ENCODE results near the gene IL17RA. TPM values are rescaled to one million over a fixed set of nuclear protein-coding genes. Genes with fewer than 3 reads are reported as not detected.
"Not testable (repeated sequence)": the region's sequence is repeated elsewhere in the genome, so short reads cannot be mapped to it uniquely, and the experiment has no call there.

IL17RA gene
- total and polyA plus RNA-seq, 5 experiments from 2014 or later = 26.2 to 78.6 (median 57.7) TPM

- no peaks in the 10 kb centered on the region for H3K9me3 Mint-ChIP-seq
- no peaks in the 10 kb centered on the region for H3K27me3 Mint-ChIP-seq
- H3K27ac Mint-ChIP-seq = no peak overlapping the region
- ATAC-seq (no peak), DNase-seq (no peak)
- POLR2A ChIA-PET = interaction anchor here (0.6 kb wide), 1 partner anchor 540 kb away, joined by 3 read pairs; no protein-coding TSS in a partner anchor
- no peak overlapping the region for H3K4me3 Mint-ChIP-seq
- peaks cover 0 to 8% (median 0%) of the 10 kb centered on the region in 4 donors for H3K4me1 Mint-ChIP-seq
- H3K36me3 Mint-ChIP-seq = peaks cover 0 to 15% (median 2%) of the 10 kb centered on the region in 3 donors
Observed at GRCh38 chr22:17133137-17133536, 48.3 kb downstream of the IL17RA start.

- no peak overlapping the region for H3K4me3 Mint-ChIP-seq
- no peaks in the 10 kb centered on the region for H3K27me3 Mint-ChIP-seq
- POLR2A ChIA-PET = no interaction called here
- peak overlapping the region in 2 of 10 donors; percentile 40 to 65 for H3K27ac Mint-ChIP-seq
- peaks cover 0 to 7% (median 0%) of the 10 kb centered on the region in 4 donors for H3K4me1 Mint-ChIP-seq
- peaks cover 0 to 36% (median 4%) of the 10 kb centered on the region in 3 donors for H3K36me3 Mint-ChIP-seq
- ATAC-seq (no peak), DNase-seq (no peak)
- no peaks in the 10 kb centered on the region for H3K9me3 Mint-ChIP-seq
Observed at GRCh38 chr22:17135153-17135760, 50.5 kb downstream of the IL17RA start.

GRCh38 chr22:17137170-17137569 lies 52.4 kb downstream of the IL17RA start:
- no peak overlapping the region for H3K4me3 Mint-ChIP-seq
- POLR2A ChIA-PET = no interaction called here

GRCh38 chr22:17137861-17138425 lies 53.1 kb downstream of the IL17RA start:
- Mint-ChIP-seq H3K27ac (peak overlapping the region in 2 of 10 donors; percentile 3 to 19), H3K9me3 (no peaks in the 10 kb centered on the region), H3K27me3 (no peaks in the 10 kb centered on the region), H3K36me3 (peaks cover 0 to 59% (median 8%) of the 10 kb centered on the region in 3 donors), H3K4me3 (no peak overlapping the region), H3K4me1 (peaks cover 0 to 7% (median under 1%) of the 10 kb centered on the region in 4 donors)
- DNase-seq (no peak), ATAC-seq (no peak)
- POLR2A ChIA-PET = interaction anchor here (0.9 kb wide), 1 partner anchor 20 kb away, joined by 4 read pairs; no protein-coding TSS in a partner anchor

More at GRCh38 chr22:17137170-17137569, 52.4 kb downstream of the IL17RA start:
- H3K27me3 Mint-ChIP-seq = no peaks in the 10 kb centered on the region
- no peak for DNase-seq
- H3K36me3 Mint-ChIP-seq = peaks cover 0 to 51% (median 8%) of the 10 kb centered on the region in 3 donors
- no peak for ATAC-seq
- H3K4me1 Mint-ChIP-seq = peaks cover 0 to 7% (median under 1%) of the 10 kb centered on the region in 4 donors
- peak overlapping the region in 3 of 10 donors; percentile 37 to 67 (median 49) for H3K27ac Mint-ChIP-seq
- no peaks in the 10 kb centered on the region for H3K9me3 Mint-ChIP-seq

- H3K27me3 Mint-ChIP-seq = no peaks in the 10 kb centered on the region
- no peaks in the 10 kb centered on the region for H3K9me3 Mint-ChIP-seq
- POLR2A ChIA-PET = interaction anchor here (0.9 kb wide), 1 partner anchor 20 kb away, joined by 4 read pairs; no protein-coding TSS in a partner anchor
- ATAC-seq (no peak), DNase-seq (no peak)
- H3K27ac Mint-ChIP-seq = peak overlapping the region in 2 of 10 donors; percentile 26 to 71
- peaks cover 0 to 8% (median under 1%) of the 10 kb centered on the region in 4 donors for H3K4me1 Mint-ChIP-seq
- peaks cover 0 to 64% (median 8%) of the 10 kb centered on the region in 3 donors for H3K36me3 Mint-ChIP-seq
- H3K4me3 Mint-ChIP-seq = no peak overlapping the region
Observed at GRCh38 chr22:17138513-17138912, 53.7 kb downstream of the IL17RA start.

GRCh38 chr22:17140022-17140421 lies 55.2 kb downstream of the IL17RA start:
- no peak overlapping the region for H3K4me3 Mint-ChIP-seq
- no peak for DNase-seq
- H3K4me1 Mint-ChIP-seq = peaks cover 0 to 7% (median under 1%) of the 10 kb centered on the region in 4 donors
- H3K36me3 Mint-ChIP-seq = peaks cover 0 to 76% (median 8%) of the 10 kb centered on the region in 3 donors
- POLR2A ChIA-PET = no interaction called here
- no peak for ATAC-seq
- H3K9me3 Mint-ChIP-seq = no peaks in the 10 kb centered on the region
- H3K27ac Mint-ChIP-seq = peak overlapping the region in 5 of 10 donors; percentile 61 to 83 (median 71)
- H3K27me3 Mint-ChIP-seq = no peaks in the 10 kb centered on the region

- Mint-ChIP-seq H3K9me3 (no peaks in the 10 kb centered on the region), H3K27ac (peak overlapping the region in 2 of 10 donors; percentile 16 to 53), H3K36me3 (peaks cover 0 to 78% (median 8%) of the 10 kb centered on the region in 3 donors), H3K4me3 (no peak overlapping the region), H3K4me1 (peaks cover 0 to 7% (median under 1%) of the 10 kb centered on the region in 4 donors), H3K27me3 (no peaks in the 10 kb centered on the region)
- DNase-seq (no peak), ATAC-seq (no peak)
- POLR2A ChIA-PET = no interaction called here
Observed at GRCh38 chr22:17140826-17141766, 56.3 kb downstream of the IL17RA start.

- Mint-ChIP-seq H3K4me1 (peaks cover 0 to 8% (median 3%) of the 10 kb centered on the region in 4 donors), H3K4me3 (no peak overlapping the region), H3K27ac (peak overlapping the region in 2 of 10 donors; percentile 25 to 41), H3K36me3 (peaks cover 0 to 72% (median 6%) of the 10 kb centered on the region in 3 donors), H3K27me3 (no peaks in the 10 kb centered on the region), H3K9me3 (no peaks in the 10 kb centered on the region)
- POLR2A ChIA-PET = no interaction called here
- ATAC-seq (no peak), DNase-seq (no peak)
Observed at GRCh38 chr22:17143101-17143500, 58.3 kb downstream of the IL17RA start.

GRCh38 chr22:17143826-17144225 lies 59.0 kb downstream of the IL17RA start:
- Mint-ChIP-seq H3K27ac (peak overlapping the region in 2 of 10 donors; percentile 53 to 66), H3K9me3 (no peaks in the 10 kb centered on the region), H3K4me3 (no peak overlapping the region), H3K36me3 (peaks cover 0 to 66% (median 6%) of the 10 kb centered on the region in 3 donors), H3K27me3 (no peaks in the 10 kb centered on the region), H3K4me1 (peaks cover 0 to 9% (median 5%) of the 10 kb centered on the region in 4 donors)
- ATAC-seq = no peak
- POLR2A ChIA-PET = no interaction called here
- no peak for DNase-seq

GRCh38 chr22:17145021-17145680 lies 60.4 kb downstream of the IL17RA start:
- no peaks in the 10 kb centered on the region for H3K9me3 Mint-ChIP-seq
- H3K27ac Mint-ChIP-seq = peak overlapping the region in 3 of 10 donors; percentile 31 to 83 (median 38)
- H3K36me3 Mint-ChIP-seq = peaks cover 0 to 57% (median 6%) of the 10 kb centered on the region in 3 donors
- ATAC-seq (no peak), DNase-seq (no peak)
- peaks cover 0 to 13% (median 6%) of the 10 kb centered on the region in 4 donors for H3K4me1 Mint-ChIP-seq
- POLR2A ChIA-PET = interaction anchor here (1.3 kb wide), 1 partner anchor 24 kb away, joined by 4 read pairs; the partner anchor contains the start of gene TMEM121B
- H3K4me3 Mint-ChIP-seq = no peak overlapping the region
- no peaks in the 10 kb centered on the region for H3K27me3 Mint-ChIP-seq

GRCh38 chr22:17147458-17147857 lies 62.7 kb downstream of the IL17RA start:
- Mint-ChIP-seq H3K27ac (peak overlapping the region in 1 of 10 donors; percentile 16), H3K4me1 (peaks cover 7 to 25% (median 14%) of the 10 kb centered on the region in 4 donors), H3K36me3 (peaks cover 0 to 43% (median 3%) of the 10 kb centered on the region in 3 donors)
- ATAC-seq, DNase-seq, H3K27me3 Mint-ChIP-seq, H3K9me3 Mint-ChIP-seq, H3K4me3 Mint-ChIP-seq: not testable (repeated sequence)
- POLR2A ChIA-PET = interaction anchor here (1.1 kb wide), 1 partner anchor 25 kb away, joined by 3 read pairs; no protein-coding TSS in a partner anchor

Data from naive thymus-derived CD8-positive, alpha-beta T cell (primary cell).